Activated CD4-positive, alpha-beta memory T cell treated with anti-CD3 and anti-CD28 coated beads for 36 hours (primary cell): ENCODE data around the gene CADPS2. TPM values are rescaled to one million over a fixed set of nuclear protein-coding genes. Genes with fewer than 3 reads are reported as not detected.

ENCODE experiments used
- CTCF ChIA-PET: fragments of 350-600 bp; sonication (Branson Sonifier 250); formaldehyde crosslinking; loops from one replicate; lab custom pipeline; 2021; ENCODE audit warnings: antibody characterized with exemption, inconsistent platforms; lab: Charles Lee
- POLR2A ChIA-PET: fragments of 350-600 bp; sonication (Branson Sonifier 250); formaldehyde crosslinking; loops from one replicate; lab custom pipeline; 2021; ENCODE audit warnings: antibody characterized with exemption; lab: Charles Lee
- DNase-seq: peaks from one replicate; pipeline ENCODE4 v3.0.0-alpha.2; 2020
- H3K27ac Mint-ChIP-seq: one replicate; pipeline ENCODE4 v1.8.0; 2021; ENCODE audit warnings: mixed read lengths
- H3K27me3 Mint-ChIP-seq: one replicate; pipeline ENCODE4 v1.8.0; 2021; ENCODE audit warnings: mixed read lengths
- H3K36me3 Mint-ChIP-seq: one replicate; pipeline ENCODE4 v1.8.0; 2021; ENCODE audit warnings: mixed read lengths
- H3K4me1 Mint-ChIP-seq: one replicate; pipeline ENCODE4 v1.8.0; 2021; ENCODE audit warnings: low read depth, mixed read lengths
- H3K4me3 Mint-ChIP-seq: one replicate; pipeline ENCODE4 v1.8.0; 2021; ENCODE audit warnings: mild to moderate bottlenecking, mixed read lengths
- H3K9me3 Mint-ChIP-seq: one replicate; pipeline ENCODE4 v1.8.0; 2021; ENCODE audit warnings: mixed read lengths
- intact Hi-C: fragments of 100-400 bp; cut with micrococcal nuclease; formaldehyde crosslinking; loops from one replicate; pipeline ENCODE4 v1.15.1; 2023
- total RNA-seq, 2 experiments: library from RNA; stranded (reverse); gene quantifications; one replicate each; pipeline ENCODE4 v1.2.3, GENCODE V29; 2021

Gene CADPS2
- total RNA-seq, 2 experiments from 2014 or later: not detected

DNA sequence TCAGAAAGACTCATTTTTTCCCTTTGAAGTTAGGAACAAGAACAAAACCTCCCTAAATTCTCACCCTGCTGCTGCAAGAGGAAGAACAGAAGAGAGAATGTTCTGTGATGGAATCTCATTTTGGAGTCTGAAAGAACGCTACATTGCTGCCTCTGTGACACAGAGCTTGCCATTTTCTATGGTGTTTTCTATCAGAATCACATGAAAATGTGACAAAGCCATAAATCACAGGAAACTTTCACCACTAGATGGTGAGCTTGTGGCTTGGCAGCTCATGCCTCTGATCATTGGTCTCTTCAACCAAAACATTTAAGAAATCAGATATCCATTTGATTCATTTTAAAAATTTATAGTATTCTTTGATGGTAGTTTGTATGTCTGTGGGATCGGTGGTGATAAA, 82.9 kb downstream of the CADPS2 start:
- Mint-ChIP-seq H3K27ac (no peak overlapping the region), H3K4me3 (no peak overlapping the region), H3K27me3 (no peaks in the 10 kb centered on the region), H3K4me1 (no peaks in the 10 kb centered on the region), H3K36me3 (no peaks in the 10 kb centered on the region), H3K9me3 (no peaks in the 10 kb centered on the region)
- ChIA-PET POLR2A (no interaction called here), CTCF (no interaction called here)
- intact Hi-C loops: no loop called here
- no peak for DNase-seq

GRCh38 chr7:122802301-122802751, 83.9 kb downstream of the CADPS2 start:
- intact Hi-C loops: no loop called here
- Mint-ChIP-seq H3K4me3 (no peak overlapping the region), H3K27ac (no peak overlapping the region), H3K4me1 (no peaks in the 10 kb centered on the region), H3K9me3 (no peaks in the 10 kb centered on the region), H3K27me3 (no peaks in the 10 kb centered on the region), H3K36me3 (no peaks in the 10 kb centered on the region)
- no peak for DNase-seq
- CTCF ChIA-PET: interaction anchor here (1.0 kb wide), 1 partner anchor 352 kb away, joined by 4 read pairs; no protein-coding TSS in a partner anchor
- POLR2A ChIA-PET: no interaction called here

DNA sequence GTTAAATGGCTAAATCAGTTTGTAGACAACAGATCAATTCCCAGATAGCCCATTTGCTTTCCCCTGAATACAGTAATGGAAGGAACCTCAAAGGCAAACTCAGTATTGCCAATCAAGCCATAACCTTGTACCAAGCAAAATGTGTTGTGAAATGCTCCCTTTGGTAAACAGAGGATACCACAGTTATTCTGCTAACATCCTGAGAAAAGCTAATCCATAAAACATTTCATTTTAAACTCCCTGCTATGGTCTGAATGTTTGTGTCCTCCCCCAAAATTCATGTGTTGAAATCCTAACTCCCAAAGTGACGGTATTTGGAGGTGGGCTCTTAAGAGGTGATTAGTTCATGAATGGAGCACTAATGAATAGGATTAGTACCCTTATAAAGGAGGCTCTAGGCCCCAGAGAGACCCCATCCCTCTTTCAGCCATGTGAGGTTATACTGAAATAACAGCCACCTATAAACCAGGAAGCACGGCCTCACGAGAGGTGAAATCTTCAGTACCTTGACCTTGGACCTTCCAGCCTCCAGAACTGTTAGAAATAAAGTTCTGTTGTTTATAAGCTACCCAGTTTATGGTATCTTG, 94.2 kb downstream of the CADPS2 start:
- POLR2A ChIA-PET: no interaction called here
- no peaks in the 10 kb centered on the region for H3K9me3 Mint-ChIP-seq
- intact Hi-C loops: no loop called here
- CTCF ChIA-PET: no interaction called here
- no peak for DNase-seq
- H3K4me1 Mint-ChIP-seq: no peaks in the 10 kb centered on the region
- H3K36me3 Mint-ChIP-seq: no peaks in the 10 kb centered on the region
- H3K27ac Mint-ChIP-seq: no peak overlapping the region
- no peak overlapping the region for H3K4me3 Mint-ChIP-seq
- no peaks in the 10 kb centered on the region for H3K27me3 Mint-ChIP-seq

GRCh38 chr7:122790591-122790990, 95.7 kb downstream of the CADPS2 start:
- ChIA-PET CTCF (no interaction called here), POLR2A (no interaction called here)
- intact Hi-C loops: no loop called here
- no peaks in the 10 kb centered on the region for H3K4me1 Mint-ChIP-seq
- H3K4me3 Mint-ChIP-seq: no peak overlapping the region
- no peaks in the 10 kb centered on the region for H3K36me3 Mint-ChIP-seq
- DNase-seq: no peak
- H3K27ac Mint-ChIP-seq: no peak overlapping the region
- no peaks in the 10 kb centered on the region for H3K9me3 Mint-ChIP-seq
- no peaks in the 10 kb centered on the region for H3K27me3 Mint-ChIP-seq

DNA sequence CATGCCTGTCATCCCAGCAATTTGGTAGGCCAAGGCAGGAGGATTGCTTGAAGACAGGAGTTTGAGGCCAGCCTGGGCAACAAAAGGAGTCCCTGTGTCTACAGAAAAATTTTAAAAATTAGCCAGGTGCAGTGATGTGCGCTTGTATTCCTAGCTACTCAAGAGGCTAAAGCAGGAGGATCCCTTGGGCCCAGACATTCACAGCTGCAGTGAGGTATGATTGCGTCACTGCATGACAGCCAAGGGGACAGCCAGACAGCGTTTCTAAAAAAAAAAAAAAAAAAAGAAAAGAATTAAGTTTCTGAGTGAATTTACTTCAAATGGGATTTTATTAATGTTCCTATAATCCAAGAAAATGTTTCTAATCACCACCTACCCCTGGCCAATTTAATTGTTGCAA, 96.1 kb downstream of the CADPS2 start:
- ChIA-PET POLR2A (no interaction called here), CTCF (no interaction called here)
- Mint-ChIP-seq H3K4me3 (no peak overlapping the region), H3K4me1 (no peaks in the 10 kb centered on the region), H3K27ac (no peak overlapping the region), H3K9me3 (no peaks in the 10 kb centered on the region), H3K27me3 (no peaks in the 10 kb centered on the region), H3K36me3 (no peaks in the 10 kb centered on the region)
- intact Hi-C loops: no loop called here
- DNase-seq: no peak

DNA sequence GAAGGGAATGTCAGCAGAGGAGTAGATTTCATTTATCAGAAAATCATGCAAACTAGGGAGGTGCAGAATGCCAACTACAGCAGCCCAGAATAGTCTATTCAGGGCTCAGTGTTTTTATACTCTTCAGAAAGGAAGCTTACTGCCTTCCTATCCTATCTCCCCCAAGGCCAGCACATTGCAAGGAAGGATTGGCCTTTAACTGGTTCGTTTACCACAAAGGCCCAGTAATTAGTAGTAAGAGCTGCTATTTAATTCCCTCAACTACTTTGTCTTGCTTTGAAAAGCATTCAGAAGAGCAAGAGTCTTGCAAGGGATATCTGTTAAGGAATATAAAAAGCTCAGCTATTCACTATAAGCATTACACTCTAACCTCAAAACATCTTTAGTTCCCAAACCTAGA, 97.1 kb downstream of the CADPS2 start:
- no peak overlapping the region for H3K4me3 Mint-ChIP-seq
- H3K9me3 Mint-ChIP-seq: no peaks in the 10 kb centered on the region
- DNase-seq: no peak
- H3K36me3 Mint-ChIP-seq: no peaks in the 10 kb centered on the region
- ChIA-PET POLR2A (no interaction called here), CTCF (no interaction called here)
- no peak overlapping the region for H3K27ac Mint-ChIP-seq
- H3K27me3 Mint-ChIP-seq: no peaks in the 10 kb centered on the region
- intact Hi-C loops: no loop called here
- H3K4me1 Mint-ChIP-seq: no peaks in the 10 kb centered on the region

- H3K4me1 Mint-ChIP-seq: no peaks in the 10 kb centered on the region
- no peak overlapping the region for H3K27ac Mint-ChIP-seq
- ChIA-PET CTCF (no interaction called here), POLR2A (no interaction called here)
- no peak for DNase-seq
- H3K36me3 Mint-ChIP-seq: no peaks in the 10 kb centered on the region
- H3K27me3 Mint-ChIP-seq: no peaks in the 10 kb centered on the region
- H3K9me3 Mint-ChIP-seq: peaks cover 3% of the 10 kb centered on the region
- intact Hi-C loops: no loop called here
- no peak overlapping the region for H3K4me3 Mint-ChIP-seq
These were observed 115.4 kb downstream of the CADPS2 start for GRCh38 chr7:122770686-122771335.

DNA sequence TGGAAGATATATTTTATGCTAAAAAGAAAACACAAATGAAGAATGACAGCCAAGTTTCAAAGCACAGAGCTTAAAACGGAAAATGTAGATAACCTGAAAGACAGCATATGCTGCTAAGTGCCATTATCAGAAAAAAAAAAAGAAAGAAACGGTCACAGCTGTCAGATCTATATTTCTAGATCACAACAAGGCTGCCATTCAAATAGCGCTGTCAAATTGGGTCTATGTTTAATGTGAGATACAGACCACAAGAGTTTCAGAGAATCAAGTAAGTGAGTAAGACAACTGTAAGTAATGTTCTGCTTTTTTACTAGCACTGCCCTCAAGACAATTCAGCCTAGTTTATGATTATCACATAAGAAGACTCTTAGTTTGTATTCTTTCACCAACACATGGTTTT, 117.4 kb downstream of the CADPS2 start:
- ChIA-PET POLR2A (no interaction called here), CTCF (no interaction called here)
- Mint-ChIP-seq H3K27ac (no peak overlapping the region), H3K4me3 (no peak overlapping the region), H3K36me3 (no peaks in the 10 kb centered on the region), H3K27me3 (no peaks in the 10 kb centered on the region), H3K9me3 (peaks cover 2% of the 10 kb centered on the region), H3K4me1 (no peaks in the 10 kb centered on the region)
- DNase-seq: no peak
- intact Hi-C loops: no loop called here

DNA sequence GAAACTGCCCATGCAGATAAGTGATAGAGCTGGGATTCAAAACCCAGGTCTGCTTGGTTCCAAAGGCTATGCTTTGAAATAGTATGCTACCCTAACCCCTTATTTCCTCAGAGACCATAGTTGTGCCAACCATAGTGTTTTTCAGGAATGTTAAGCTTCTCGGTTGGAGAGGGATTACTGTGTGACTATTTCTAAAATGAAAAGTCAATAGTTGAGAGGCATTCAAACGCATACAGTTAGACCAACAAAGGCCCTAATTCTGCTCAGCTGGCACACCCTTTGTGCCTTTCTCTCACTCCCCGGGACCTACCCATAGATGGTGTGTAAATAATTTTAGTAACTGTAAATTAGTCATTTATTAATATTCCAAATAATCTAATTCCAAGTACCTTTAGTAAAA, 118.9 kb downstream of the CADPS2 start:
- CTCF ChIA-PET: no interaction called here
- H3K27ac Mint-ChIP-seq: no peak overlapping the region
- POLR2A ChIA-PET: no interaction called here
- intact Hi-C loops: no loop called here
- no peaks in the 10 kb centered on the region for H3K4me1 Mint-ChIP-seq
- DNase-seq: no peak
- no peak overlapping the region for H3K4me3 Mint-ChIP-seq
- H3K9me3 Mint-ChIP-seq: peaks cover 2% of the 10 kb centered on the region
- H3K27me3 Mint-ChIP-seq: no peaks in the 10 kb centered on the region
- no peaks in the 10 kb centered on the region for H3K36me3 Mint-ChIP-seq

GRCh38 chr7:122766593-122766992, 119.7 kb downstream of the CADPS2 start:
- intact Hi-C loops: no loop called here
- H3K36me3 Mint-ChIP-seq: no peaks in the 10 kb centered on the region

DNA sequence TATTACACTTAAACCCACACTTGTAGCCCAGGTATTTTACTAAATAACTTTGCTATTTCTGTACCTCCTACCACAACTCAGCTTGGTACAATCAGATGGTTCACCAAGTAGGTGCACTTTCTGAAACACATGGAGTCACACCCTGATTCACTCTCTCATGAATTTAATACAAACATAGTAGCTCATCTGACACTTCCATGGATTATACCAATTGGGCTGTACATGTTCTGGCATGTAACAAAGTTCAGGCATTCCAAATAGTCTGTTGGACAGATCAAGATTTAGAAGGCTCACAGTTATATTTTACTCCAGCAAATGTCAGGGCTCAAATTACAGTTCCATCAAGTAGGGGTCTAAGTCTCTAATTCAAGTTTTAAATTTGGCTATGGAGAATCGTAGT, 121.4 kb downstream of the CADPS2 start:
- CTCF ChIA-PET: no interaction called here
- POLR2A ChIA-PET: no interaction called here

More at GRCh38 chr7:122766593-122766992, 119.7 kb downstream of the CADPS2 start:
- H3K27me3 Mint-ChIP-seq: no peaks in the 10 kb centered on the region
- no peaks in the 10 kb centered on the region for H3K4me1 Mint-ChIP-seq
- ChIA-PET POLR2A (no interaction called here), CTCF (no interaction called here)
- DNase-seq: no peak
- no peak overlapping the region for H3K4me3 Mint-ChIP-seq
- H3K27ac Mint-ChIP-seq: no peak overlapping the region
- H3K9me3 Mint-ChIP-seq: peaks cover 5% of the 10 kb centered on the region

DNA sequence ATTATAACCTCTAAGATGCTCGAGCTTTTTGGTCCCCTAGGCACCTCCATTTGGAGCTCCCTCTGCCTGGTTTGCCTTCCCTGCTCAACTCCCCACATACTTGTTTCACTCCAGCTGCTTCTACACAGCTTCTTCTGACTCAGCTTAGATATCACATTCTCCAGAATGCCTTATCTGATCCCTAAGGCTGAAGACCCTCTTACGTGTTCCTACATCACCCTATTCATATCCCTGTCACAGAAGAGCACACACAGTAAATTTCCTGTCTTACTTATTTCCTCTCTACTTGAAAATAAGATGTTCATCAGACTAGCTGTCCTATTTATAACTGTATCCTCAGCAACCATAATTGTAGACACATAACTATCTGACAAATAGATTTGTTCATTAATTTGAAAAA, 122.2 kb downstream of the CADPS2 start:
- DNase-seq: no peak
- POLR2A ChIA-PET: no interaction called here
- Mint-ChIP-seq H3K27me3 (no peaks in the 10 kb centered on the region), H3K27ac (no peak overlapping the region), H3K4me1 (no peaks in the 10 kb centered on the region), H3K36me3 (no peaks in the 10 kb centered on the region), H3K9me3 (peaks cover 5% of the 10 kb centered on the region), H3K4me3 (no peak overlapping the region)
- intact Hi-C loops: no loop called here
- CTCF ChIA-PET: no interaction called here

More for the DNA sequence above, 121.4 kb downstream of the CADPS2 start:
- no peak for DNase-seq
- Mint-ChIP-seq H3K4me3 (no peak overlapping the region), H3K9me3 (peaks cover 5% of the 10 kb centered on the region), H3K4me1 (no peaks in the 10 kb centered on the region), H3K27me3 (no peaks in the 10 kb centered on the region), H3K36me3 (no peaks in the 10 kb centered on the region), H3K27ac (no peak overlapping the region)
- intact Hi-C loops: no loop called here

- H3K4me1 Mint-ChIP-seq: no peaks in the 10 kb centered on the region
- no peaks in the 10 kb centered on the region for H3K36me3 Mint-ChIP-seq
- no peak overlapping the region for H3K4me3 Mint-ChIP-seq
- H3K9me3 Mint-ChIP-seq: peaks cover 5% of the 10 kb centered on the region
- intact Hi-C loops: no loop called here
- no peak for DNase-seq
- no peak overlapping the region for H3K27ac Mint-ChIP-seq
- CTCF ChIA-PET: interaction anchor here (0.7 kb wide), 1 partner anchor 215 kb away, joined by 3 read pairs; no protein-coding TSS in a partner anchor
- POLR2A ChIA-PET: no interaction called here
- H3K27me3 Mint-ChIP-seq: no peaks in the 10 kb centered on the region
These were observed 124.2 kb downstream of the CADPS2 start for GRCh38 chr7:122762071-122762470.
